ENCODE data around the gene SACM1L. TPM values are rescaled to one million over a fixed set of nuclear protein-coding genes. Genes with fewer than 3 reads are reported as not detected.

SACM1L gene
- total and polyA plus RNA-seq, 2 of the 13 experiments (the other 11 are each of a cell fraction or from before 2014, with no cell fraction given), result 15.1 to 27.8 TPM

- TF ChIP-seq ONECUT2 (CRISPR knock-in tag; IDR thresholded peaks at IDR 0.05), result peak; percentile 70
- 0 out of 2 replicates have a peak, but pooled peaks have one; percentile 3 for TF ChIP-seq FOXK2 (IDR thresholded peaks at IDR 0.05)
- no peak; the same call in 1 of the 2 replicates for TF ChIP-seq ZNF30 (CRISPR knock-in tag; IDR thresholded peaks at IDR 0.05)
- peak; percentile 89 for TF ChIP-seq ATF1 (CRISPR knock-in tag; IDR thresholded peaks at IDR 0.05)
- TF ChIP-seq DR1 (CRISPR knock-in tag; IDR thresholded peaks at IDR 0.05), result peak; percentile 92
- no peak for TF ChIP-seq ZNF562 (CRISPR knock-in tag; IDR thresholded peaks at IDR 0.05; ENCODE audit: borderline replicate concordance)
- peak; percentile 37; the same call in 1 of the 2 replicates for TF ChIP-seq RNF2 (conservative IDR thresholded peaks at IDR 0.05; ENCODE audit: low read depth)
- peak; percentile 91 for TF ChIP-seq NFKB2 (CRISPR knock-in tag; IDR thresholded peaks at IDR 0.05; ENCODE audit: borderline replicate concordance)
- no peak for TF ChIP-seq MTF2 (CRISPR knock-in tag; IDR thresholded peaks at IDR 0.05; ENCODE audit: borderline replicate concordance)
- peak; percentile 49; the same call in 1 of the 2 replicates for TF ChIP-seq HNRNPL (IDR thresholded peaks at IDR 0.05; ENCODE audit: low read depth, low read length)
- peak; percentile 96 for TF ChIP-seq RBM22 (optimal IDR thresholded peaks at IDR 0.05; ENCODE audit: low read length)
- peak; percentile 68 for TF ChIP-seq AGO2 (optimal IDR thresholded peaks at IDR 0.05; ENCODE audit: low read depth, low read length)
- no peak for TF ChIP-seq HMG20A (CRISPR knock-in tag; IDR thresholded peaks at IDR 0.05; ENCODE audit: borderline replicate concordance)
- peak; percentile 64 for TF ChIP-seq ZNF768 (CRISPR knock-in tag; IDR thresholded peaks at IDR 0.05)
- TF ChIP-seq ZNF549 (CRISPR knock-in tag; IDR thresholded peaks at IDR 0.05), result no peak
- peak; percentile 34; the same call in 1 of the 2 replicates for TF ChIP-seq DDIT3 (CRISPR knock-in tag; IDR thresholded peaks at IDR 0.05)
- TF ChIP-seq ZSCAN30 (CRISPR knock-in tag; IDR thresholded peaks at IDR 0.05), result 0 out of 2 replicates have a peak, but pooled peaks have one; percentile 71
- TF ChIP-seq NFE2 (CRISPR knock-in tag; IDR thresholded peaks at IDR 0.05), result no peak
- TF ChIP-seq ZNF883 (CRISPR knock-in tag; IDR thresholded peaks at IDR 0.05; ENCODE audit: not compliant biosample characterization), result peak; percentile 75
- no peak; the same call in 1 of the 2 replicates for TF ChIP-seq GTF3A (CRISPR knock-in tag; conservative IDR thresholded peaks at IDR 0.05)
- peak; percentile 75 for TF ChIP-seq GMEB2 (CRISPR knock-in tag; IDR thresholded peaks at IDR 0.05; ENCODE audit: low read depth)
- TF ChIP-seq ELF4 (CRISPR knock-in tag; IDR thresholded peaks at IDR 0.05; ENCODE audit: borderline replicate concordance), result peak; percentile 90
- peak; percentile 88 for TF ChIP-seq KDM3A (CRISPR knock-in tag; IDR thresholded peaks at IDR 0.05; ENCODE audit: low read depth)
- TF ChIP-seq TRIM24 (CRISPR knock-in tag; IDR thresholded peaks at IDR 0.05), result no peak
- TF ChIP-seq, protein P1, sequence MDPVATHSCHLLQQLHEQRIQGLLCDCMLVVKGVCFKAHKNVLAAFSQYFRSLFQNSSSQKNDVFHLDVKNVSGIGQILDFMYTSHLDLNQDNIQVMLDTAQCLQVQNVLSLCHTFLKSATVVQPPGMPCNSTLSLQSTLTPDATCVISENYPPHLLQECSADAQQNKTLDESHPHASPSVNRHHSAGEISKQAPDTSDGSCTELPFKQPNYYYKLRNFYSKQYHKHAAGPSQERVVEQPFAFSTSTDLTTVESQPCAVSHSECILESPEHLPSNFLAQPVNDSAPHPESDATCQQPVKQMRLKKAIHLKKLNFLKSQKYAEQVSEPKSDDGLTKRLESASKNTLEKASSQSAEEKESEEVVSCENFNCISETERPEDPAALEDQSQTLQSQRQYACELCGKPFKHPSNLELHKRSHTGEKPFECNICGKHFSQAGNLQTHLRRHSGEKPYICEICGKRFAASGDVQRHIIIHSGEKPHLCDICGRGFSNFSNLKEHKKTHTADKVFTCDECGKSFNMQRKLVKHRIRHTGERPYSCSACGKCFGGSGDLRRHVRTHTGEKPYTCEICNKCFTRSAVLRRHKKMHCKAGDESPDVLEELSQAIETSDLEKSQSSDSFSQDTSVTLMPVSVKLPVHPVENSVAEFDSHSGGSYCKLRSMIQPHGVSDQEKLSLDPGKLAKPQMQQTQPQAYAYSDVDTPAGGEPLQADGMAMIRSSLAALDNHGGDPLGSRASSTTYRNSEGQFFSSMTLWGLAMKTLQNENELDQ (CRISPR knock-in tag; IDR thresholded peaks at IDR 0.05; ENCODE audit: borderline replicate concordance), result no peak
- TF ChIP-seq FOXC1 (CRISPR knock-in tag; IDR thresholded peaks at IDR 0.05; ENCODE audit: borderline replicate concordance), result peak; percentile 62; the same call in 1 of the 2 replicates
- peak; percentile 86; the same call in 1 of the 2 replicates for TF ChIP-seq KDM2A (CRISPR knock-in tag; IDR thresholded peaks at IDR 0.05; ENCODE audit: borderline replicate concordance, low read depth)
- peak; percentile 93 for TF ChIP-seq ERF (CRISPR knock-in tag; IDR thresholded peaks at IDR 0.05)
Measured at GRCh38 chr3:45688882-45689786, at the start of gene SACM1L (continued).
